Esophagus (tissue), 2 donors: ENCODE measurements around the gene HEBP2. TPM values are rescaled to one million over a fixed set of nuclear protein-coding genes. Genes with fewer than 3 reads are reported as not detected.
A peak's percentile ranks its signal among the peaks of the same experiment; 100 is the strongest.
"Not testable (repeated sequence)": the region's sequence is repeated elsewhere in the genome, so short reads cannot be mapped to it uniquely, and the experiment has no call there.

Experiments used
- H3K27ac ChIP-seq, 2 donors: one replicate each; pipeline ENCODE4 v1.5.1; 2013; ENCODE audit warnings: low read depth in 2 of 2, mild to moderate bottlenecking in 2 of 2, inconsistent platforms in 1 of 2, low read length in 1 of 2, moderate library complexity in 1 of 2
- H3K27me3 ChIP-seq, 2 donors: one replicate each; pipeline ENCODE4 v1.6.1; 2013; ENCODE audit warnings: low read length in 2 of 2, control low read depth in 1 of 2, mild to moderate bottlenecking in 1 of 2; ENCODE audit not compliant: insufficient read depth in 2 of 2, control insufficient read depth in 1 of 2
- H3K36me3 ChIP-seq, 2 donors: one replicate each; pipeline ENCODE4 v1.6.1; 2013; ENCODE audit warnings: low read length in 1 of 2; ENCODE audit not compliant: control insufficient read depth in 2 of 2, insufficient read depth in 2 of 2
- H3K4me1 ChIP-seq, 2 donors: one replicate each; pipeline ENCODE4 v1.6.1; 2013; ENCODE audit warnings: low read length in 1 of 2; ENCODE audit not compliant: control insufficient read depth in 2 of 2, insufficient read depth in 2 of 2
- H3K4me3 ChIP-seq, 2 donors: one replicate each; pipeline ENCODE4 v1.5.1; 2013; ENCODE audit warnings: low read length in 2 of 2, mild to moderate bottlenecking in 2 of 2, low read depth in 1 of 2, moderate library complexity in 1 of 2
- H3K9me3 ChIP-seq, 2 donors: one replicate each; pipeline ENCODE4 v1.6.1; 2013; ENCODE audit warnings: mild to moderate bottlenecking in 2 of 2, low read depth in 1 of 2, low read length in 1 of 2, moderate library complexity in 1 of 2; ENCODE audit not compliant: control insufficient read depth in 2 of 2, insufficient read depth in 1 of 2
- WGBS, 2 donors: extraction: QIAGEN DNeasy Blood & Tissue Kit; methylation state at CpG; one replicate each; pipeline ENCODE4 v1.1.7; 2013; 5-methylcytosine and 5-hydroxymethylcytosine counted together
- polyA plus RNA-seq, 2 donors: library from polyadenylated mRNA; stranded (reverse); fragments of 200-250 nt; gene quantifications; one replicate each; pipeline ENCODE4 v1.2.3, GENCODE V29; 2013
- donor health status: healthy with polysubstance abuse.
- donor health status: Bipolar disorder and iron deficiency.

HEBP2 gene
- 10 to 100 TPM; 66.4 to 70.5 TPM for polyA plus RNA-seq

GRCh38 chr6:138403801-138404665 lies at the start of gene HEBP2:
HEBP2 (plus strand) TSS chr6:138404223; CDS start chr6:138404496, 273 bp downstream.
- Histone ChIP-seq H3K27me3 (no peaks in the 10 kb centered on the region), H3K36me3 (peaks cover 0 to 12% of the 10 kb centered on the region in 2 donors), H3K4me1 (peaks cover 0 to 9% of the 10 kb centered on the region in 2 donors), H3K27ac (peak within 1 kb of the TSS; percentile 91 to 93), H3K9me3 (no peaks in the 10 kb centered on the region), H3K4me3 (peak within 1 kb of the TSS; percentile 81 to 88)
- 0% methylated on average over 86 to 92 of the region's 92 CpGs for WGBS, 2 donors

GRCh38 chr6:138357928-138358327 lies 46.1 kb upstream of the HEBP2 start:
- no peak overlapping the region for H3K4me3 ChIP-seq
- H3K27me3 ChIP-seq, result no peaks in the 10 kb centered on the region
- H3K4me1 ChIP-seq, result no peaks in the 10 kb centered on the region
- WGBS, 2 donors, result 88 to 93% methylated on average over 1 of the region's 1 CpG
- no peaks in the 10 kb centered on the region for H3K36me3 ChIP-seq
- H3K27ac ChIP-seq, result no peak overlapping the region
- no peaks in the 10 kb centered on the region for H3K9me3 ChIP-seq

- H3K4me1 ChIP-seq, H3K27ac ChIP-seq, H3K9me3 ChIP-seq, H3K27me3 ChIP-seq, H3K36me3 ChIP-seq, H3K4me3 ChIP-seq: not testable (repeated sequence)
- WGBS, 2 donors, result 92 to 93% methylated on average over 8 of the region's 8 CpGs
These were observed 35.3 kb upstream of the HEBP2 start for GRCh38 chr6:138368684-138369083.

GRCh38 chr6:138370631-138371451 lies 33.2 kb upstream of the HEBP2 start:
- no peaks in the 10 kb centered on the region for H3K36me3 ChIP-seq
- no peak overlapping the region for H3K4me3 ChIP-seq
- H3K27ac ChIP-seq, result no peak overlapping the region
- no peaks in the 10 kb centered on the region for H3K27me3 ChIP-seq
- H3K9me3 ChIP-seq, result no peaks in the 10 kb centered on the region
- no peaks in the 10 kb centered on the region for H3K4me1 ChIP-seq
- 67 to 77% methylated on average over 9 of the region's 9 CpGs for WGBS, 2 donors

GRCh38 chr6:138371452-138371711 lies 32.6 kb upstream of the HEBP2 start:
- Histone ChIP-seq H3K36me3 (no peaks in the 10 kb centered on the region), H3K27me3 (no peaks in the 10 kb centered on the region), H3K27ac (no peak overlapping the region), H3K9me3 (no peaks in the 10 kb centered on the region), H3K4me1 (no peaks in the 10 kb centered on the region), H3K4me3 (no peak overlapping the region)
- WGBS, 2 donors, result 41 to 64% methylated on average over 3 of the region's 3 CpGs

- Histone ChIP-seq H3K27me3 (no peaks in the 10 kb centered on the region), H3K4me3 (no peak overlapping the region), H3K27ac (no peak overlapping the region), H3K9me3 (no peaks in the 10 kb centered on the region), H3K4me1 (no peaks in the 10 kb centered on the region), H3K36me3 (no peaks in the 10 kb centered on the region)
- 32 to 33% methylated on average over 3 of the region's 3 CpGs for WGBS, 2 donors
These were observed 32.3 kb upstream of the HEBP2 start for GRCh38 chr6:138371720-138372119.

GRCh38 chr6:138372711-138373463 lies 31.1 kb upstream of the HEBP2 start:
- Histone ChIP-seq H3K4me3 (no peak overlapping the region), H3K27ac (no peak overlapping the region), H3K4me1 (no peaks in the 10 kb centered on the region), H3K27me3 (no peaks in the 10 kb centered on the region), H3K36me3 (no peaks in the 10 kb centered on the region), H3K9me3 (no peaks in the 10 kb centered on the region)

- Histone ChIP-seq H3K4me3 (no peak overlapping the region), H3K4me1 (no peaks in the 10 kb centered on the region), H3K27ac (no peak overlapping the region), H3K9me3 (no peaks in the 10 kb centered on the region), H3K36me3 (no peaks in the 10 kb centered on the region), H3K27me3 (no peaks in the 10 kb centered on the region)
These were observed 29.8 kb upstream of the HEBP2 start for GRCh38 chr6:138374230-138374629.

- WGBS, 2 donors, result 94% methylated on average over 2 of the region's 2 CpGs
These were observed 29.2 kb upstream of the HEBP2 start for GRCh38 chr6:138374815-138375214.

More at GRCh38 chr6:138374815-138375214, 29.2 kb upstream of the HEBP2 start:
- Histone ChIP-seq H3K9me3 (no peaks in the 10 kb centered on the region), H3K4me3 (no peak overlapping the region), H3K27me3 (no peaks in the 10 kb centered on the region), H3K4me1 (no peaks in the 10 kb centered on the region), H3K36me3 (no peaks in the 10 kb centered on the region), H3K27ac (no peak overlapping the region)
